ENCODE measurements around the gene ANKHD1.

- no peak for TF ChIP-seq EZH2phosphoT487 (IDR thresholded peaks at IDR 0.05; ENCODE audit: borderline replicate concordance, low read depth, low read length)
- TF ChIP-seq CTCF (conservative IDR thresholded peaks at IDR 0.05; ENCODE audit: low read length): no peak
Observed at GRCh38 chr5:140382866-140383265, 18.8 kb upstream of the ANKHD1 start.

Data from OCI-LY7 (cell line).